Liver (tissue), 9 donors: ENCODE data around the gene SETBP1. TPM values are rescaled to one million over a fixed set of nuclear protein-coding genes. Genes with fewer than 3 reads are reported as not detected.

Experiments
- DNase-seq: peaks from one replicate; pipeline ENCODE4 v3.0.0-alpha.2; 2017; ENCODE audit warnings: low spot score
- H3K27ac ChIP-seq, 2 donors: one replicate each; pipeline ENCODE4 v1.7.0; 2013; ENCODE audit warnings: inconsistent platforms in 2 of 2, low read length in 2 of 2, control low read depth in 1 of 2, low read depth in 1 of 2, mild to moderate bottlenecking in 1 of 2
- H3K27me3 ChIP-seq, 4 donors: one replicate each; pipeline versions ENCODE4 v1.6.1 to v1.7.0; 2013; ENCODE audit warnings: low read length in 3 of 4, inconsistent platforms in 1 of 4, mild to moderate bottlenecking in 1 of 4, moderate library complexity in 1 of 4; ENCODE audit not compliant: control insufficient read depth in 4 of 4, insufficient read depth in 4 of 4
- H3K36me3 ChIP-seq, 4 donors: one replicate each; pipeline versions ENCODE4 v1.6.1 to v1.7.0; 2013; ENCODE audit warnings: low read length in 3 of 4, mild to moderate bottlenecking in 3 of 4, low read depth in 1 of 4, moderate library complexity in 1 of 4; ENCODE audit not compliant: control insufficient read depth in 4 of 4, insufficient read depth in 3 of 4
- H3K4me1 ChIP-seq, 4 donors: one replicate each; pipeline versions ENCODE4 v1.6.1 to v1.7.0; 2013; ENCODE audit warnings: low read length in 3 of 4, mild to moderate bottlenecking in 3 of 4, moderate library complexity in 1 of 4; ENCODE audit not compliant: control insufficient read depth in 4 of 4, insufficient read depth in 4 of 4
- H3K4me3 ChIP-seq, 3 donors: one replicate each; pipeline versions ENCODE4 v1.6.1 to v1.7.0; 2013; ENCODE audit warnings: low read length in 3 of 3, control low read depth in 1 of 3, low read depth in 1 of 3, mild to moderate bottlenecking in 1 of 3
- H3K9ac ChIP-seq, 2 donors: one replicate each; pipeline ENCODE4 v1.7.0; 2013; ENCODE audit warnings: low read length in 2 of 2, mild to moderate bottlenecking in 2 of 2, moderate library complexity in 2 of 2, control low read depth in 1 of 2, low read depth in 1 of 2
- H3K9me3 ChIP-seq, 4 donors: one replicate each; pipeline versions ENCODE4 v1.6.1 to v1.7.0; 2013; ENCODE audit warnings: low read length in 3 of 4; ENCODE audit not compliant: control insufficient read depth in 4 of 4
- EGR1 ChIP-seq, 2 donors: IDR thresholded peaks; 2 replicates each; pipeline ENCODE4 v1.6.1; 2016 to 2018; ENCODE audit warnings: antibody characterized with exemption in 2 of 2, low read depth in 2 of 2
- FOXA2 ChIP-seq: IDR thresholded peaks from 2 replicates; pipeline ENCODE4 v1.6.1; 2016; ENCODE audit warnings: antibody characterized with exemption
- GABPA ChIP-seq, 2 donors: IDR thresholded peaks in 1 of 2; conservative IDR thresholded peaks in 1 of 2; 2 replicates each; pipeline ENCODE4 v1.6.1; 2016; ENCODE audit warnings: antibody characterized with exemption in 2 of 2, mild to moderate bottlenecking in 1 of 2, moderate library complexity in 1 of 2
- HNF4A ChIP-seq, 2 donors: conservative IDR thresholded peaks; 2 replicates each; pipeline ENCODE4 v1.6.1; 2016; ENCODE audit warnings: antibody characterized with exemption in 2 of 2, mild to moderate bottlenecking in 2 of 2
- JUND ChIP-seq, 2 donors: IDR thresholded peaks; 2 replicates each; pipeline ENCODE4 v1.6.1; 2016; ENCODE audit warnings: antibody characterized with exemption in 2 of 2
- NR2F2 ChIP-seq: IDR thresholded peaks from 2 replicates; pipeline ENCODE4 v1.6.1; 2016; ENCODE audit warnings: antibody characterized with exemption
- RAD21 ChIP-seq, 2 donors: IDR thresholded peaks; 2 replicates each; pipeline ENCODE4 v1.6.1; 2016; ENCODE audit warnings: antibody characterized with exemption in 2 of 2, mild to moderate bottlenecking in 2 of 2
- RXRA ChIP-seq, 2 donors: IDR thresholded peaks; 2 replicates each; pipeline ENCODE4 v1.6.1; 2017 to 2018; ENCODE audit warnings: antibody characterized with exemption in 2 of 2, mild to moderate bottlenecking in 1 of 2
- SP1 ChIP-seq: IDR thresholded peaks from 2 replicates; pipeline ENCODE4 v1.6.1; 2018; ENCODE audit warnings: antibody characterized with exemption, mild to moderate bottlenecking
- TAF1 ChIP-seq: conservative IDR thresholded peaks from 2 replicates; pipeline ENCODE4 v1.6.1; 2016; ENCODE audit warnings: antibody characterized with exemption, mild to moderate bottlenecking
- YY1 ChIP-seq: IDR thresholded peaks from 2 replicates; pipeline ENCODE4 v1.6.1; 2016; ENCODE audit warnings: antibody characterized with exemption, mild to moderate bottlenecking
- WGBS: extraction: QIAGEN DNeasy Blood & Tissue Kit; methylation state at CpG from one replicate; pipeline ENCODE4 v1.1.7; 2013; 5-methylcytosine and 5-hydroxymethylcytosine counted together
- polyA plus RNA-seq, 2 donors: library from polyadenylated mRNA; stranded (reverse) in 1 of 2; unstranded in 1 of 2; fragments of 200-250 nt in 1 of 2; fragments of >200 nt in 1 of 2; fragmentation: Nextera tagmentation in 1 of 2; extraction: Ambion mirVana in 1 of 2; gene quantifications; one replicate each; pipeline versions ENCODE4 v1.2.1 to v1.2.3, GENCODE V29; 2013 to 2015
- total RNA-seq, 2 donors: library from RNA; depleted of rRNA; stranded (reverse); fragments of >200 nt; gene quantifications; one replicate each; pipeline ENCODE4 v1.2.3, GENCODE V29; 2014
- TF ChIP-seq, protein P1 (sequence below): IDR thresholded peaks from 2 replicates; pipeline ENCODE4 v1.6.1; 2016; ENCODE audit warnings: antibody characterized with exemption
- TF ChIP-seq, protein P2 (sequence below): IDR thresholded peaks from 2 replicates; pipeline ENCODE4 v1.6.1; 2016; ENCODE audit warnings: antibody characterized with exemption
- TF ChIP-seq, protein P3 (sequence below): IDR thresholded peaks from 2 replicates; pipeline ENCODE4 v1.6.1; 2016; ENCODE audit warnings: antibody characterized with exemption
- TF ChIP-seq, protein P4 (sequence below): fragments of 150-350 bp; IDR thresholded peaks from 2 replicates; pipeline ENCODE4 v1.5.1; 2017; ENCODE audit warnings: improper control_type of control experiment, low read depth, low read length; ENCODE audit not compliant: missing input control
- donor health status: healthy.
- donor health status: healthy.
- donor health status: healthy.
- donor health status: healthy.
- donor health status: healthy.

SETBP1 gene
- total and polyA plus RNA-seq, 4 donors: 2.5 to 15.8 (median 4.7) TPM

DNA sequence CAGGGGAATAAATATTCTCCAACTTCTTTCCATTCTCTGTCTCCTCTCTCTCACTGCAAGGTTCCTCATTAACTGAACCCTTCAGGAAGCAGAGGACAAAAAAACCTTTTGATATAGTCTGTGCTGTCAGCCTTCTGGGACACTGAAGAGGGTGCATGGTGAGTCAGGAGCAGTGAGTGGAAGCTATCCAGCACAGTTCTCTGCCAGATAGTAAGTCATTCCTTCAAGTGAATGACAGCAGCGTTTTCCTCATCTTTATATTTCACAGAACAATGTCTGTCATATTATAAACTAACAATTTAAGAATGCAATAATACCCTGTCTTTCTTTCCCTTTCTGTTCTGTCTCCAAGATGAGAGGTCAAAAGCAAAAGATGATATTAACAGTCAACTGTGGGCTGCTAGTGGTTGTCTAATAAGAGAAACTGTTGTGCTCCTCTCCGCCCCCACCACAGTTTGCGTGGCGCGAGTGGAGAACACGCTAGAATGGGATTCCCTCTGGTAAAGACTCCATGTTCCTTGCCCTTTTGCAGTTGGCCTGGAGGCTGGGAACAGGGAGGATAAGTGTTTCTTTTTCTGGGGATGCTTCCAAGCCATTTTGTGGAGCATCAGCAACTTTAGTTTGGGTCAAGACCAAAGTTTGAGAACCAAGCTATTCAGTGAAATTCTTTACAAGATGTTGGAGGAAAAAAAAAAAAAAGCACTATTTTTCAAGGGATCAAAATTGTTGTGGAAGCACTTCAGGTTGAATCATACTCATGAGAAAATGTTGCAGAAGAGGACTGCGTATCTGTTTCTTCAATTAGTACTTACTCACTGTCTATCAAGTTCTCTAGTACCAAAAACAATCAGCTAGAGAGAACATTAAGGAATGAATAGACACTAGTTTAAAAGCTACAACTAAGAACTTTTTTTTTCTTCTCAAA, 430.2 kb downstream of the SETBP1 start:
- H3K27ac ChIP-seq: no peak overlapping the region
- H3K4me3 ChIP-seq: no peak overlapping the region
- H3K27me3 ChIP-seq: peaks cover 0 to 2% (median 0%) of the 10 kb centered on the region in 4 donors
- no peak for TF ChIP-seq SP1
- no peak for TF ChIP-seq NR2F2
- no peak for TF ChIP-seq YY1
- no peak for DNase-seq
- WGBS: 86% methylated on average over 7 of the region's 7 CpGs
- H3K9ac ChIP-seq: no peak overlapping the region
- H3K9me3 ChIP-seq: no peaks in the 10 kb centered on the region
- H3K4me1 ChIP-seq: no peaks in the 10 kb centered on the region
- H3K36me3 ChIP-seq: no peaks in the 10 kb centered on the region

DNA sequence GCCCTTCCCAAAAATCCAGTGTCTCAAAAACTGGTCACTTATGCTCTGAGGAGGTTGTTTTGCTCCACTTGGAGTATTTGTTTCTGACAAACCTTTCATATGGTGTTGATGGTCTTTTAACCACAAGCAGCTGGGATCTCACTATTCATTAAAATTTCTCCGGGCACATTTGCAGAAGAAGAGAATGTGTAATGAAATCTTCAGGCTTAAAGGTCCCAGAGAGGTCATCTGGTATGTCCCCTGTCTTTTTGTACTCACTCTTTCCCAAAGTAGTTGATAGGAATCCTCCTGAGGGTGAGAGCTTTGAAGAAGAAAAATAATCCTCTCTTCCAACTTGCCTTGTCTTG, 430.8 kb downstream of the SETBP1 start:
- Histone ChIP-seq H3K9me3 (no peaks in the 10 kb centered on the region), H3K27me3 (peaks cover 0 to 2% (median 0%) of the 10 kb centered on the region in 4 donors), H3K9ac (no peak overlapping the region), H3K4me3 (no peak overlapping the region), H3K27ac (no peak overlapping the region), H3K36me3 (no peaks in the 10 kb centered on the region), H3K4me1 (no peaks in the 10 kb centered on the region)
- 78% methylated on average over 1 of the region's 1 CpG for WGBS
- DNase-seq: no peak
- no peak for TF ChIP-seq TAF1
- no peak for TF ChIP-seq EGR1 (IDR thresholded peaks at IDR 0.05; ENCODE audit: low read depth in 2 of 2)
- no peak for TF ChIP-seq NR2F2
- no peak for TF ChIP-seq HNF4A (conservative IDR thresholded peaks at IDR 0.05)
- no peak for TF ChIP-seq GABPA (IDR thresholded peaks at IDR 0.05 in 1 of 2, conservative IDR thresholded peaks at IDR 0.05 in 1 of 2)
- TF ChIP-seq, protein P1, sequence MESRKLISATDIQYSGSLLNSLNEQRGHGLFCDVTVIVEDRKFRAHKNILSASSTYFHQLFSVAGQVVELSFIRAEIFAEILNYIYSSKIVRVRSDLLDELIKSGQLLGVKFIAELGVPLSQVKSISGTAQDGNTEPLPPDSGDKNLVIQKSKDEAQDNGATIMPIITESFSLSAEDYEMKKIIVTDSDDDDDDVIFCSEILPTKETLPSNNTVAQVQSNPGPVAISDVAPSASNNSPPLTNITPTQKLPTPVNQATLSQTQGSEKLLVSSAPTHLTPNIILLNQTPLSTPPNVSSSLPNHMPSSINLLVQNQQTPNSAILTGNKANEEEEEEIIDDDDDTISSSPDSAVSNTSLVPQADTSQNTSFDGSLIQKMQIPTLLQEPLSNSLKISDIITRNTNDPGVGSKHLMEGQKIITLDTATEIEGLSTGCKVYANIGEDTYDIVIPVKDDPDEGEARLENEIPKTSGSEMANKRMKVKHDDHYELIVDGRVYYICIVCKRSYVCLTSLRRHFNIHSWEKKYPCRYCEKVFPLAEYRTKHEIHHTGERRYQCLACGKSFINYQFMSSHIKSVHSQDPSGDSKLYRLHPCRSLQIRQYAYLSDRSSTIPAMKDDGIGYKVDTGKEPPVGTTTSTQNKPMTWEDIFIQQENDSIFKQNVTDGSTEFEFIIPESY: no peak
- TF ChIP-seq RXRA (IDR thresholded peaks at IDR 0.05): no peak
- TF ChIP-seq, protein P2, sequence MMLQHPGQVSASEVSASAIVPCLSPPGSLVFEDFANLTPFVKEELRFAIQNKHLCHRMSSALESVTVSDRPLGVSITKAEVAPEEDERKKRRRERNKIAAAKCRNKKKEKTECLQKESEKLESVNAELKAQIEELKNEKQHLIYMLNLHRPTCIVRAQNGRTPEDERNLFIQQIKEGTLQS: no peak
- no peak for TF ChIP-seq RAD21 (IDR thresholded peaks at IDR 0.05)
- no peak for TF ChIP-seq YY1
- no peak for TF ChIP-seq FOXA2
- TF ChIP-seq JUND (IDR thresholded peaks at IDR 0.05): no peak
- no peak for TF ChIP-seq SP1
- TF ChIP-seq, protein P3, sequence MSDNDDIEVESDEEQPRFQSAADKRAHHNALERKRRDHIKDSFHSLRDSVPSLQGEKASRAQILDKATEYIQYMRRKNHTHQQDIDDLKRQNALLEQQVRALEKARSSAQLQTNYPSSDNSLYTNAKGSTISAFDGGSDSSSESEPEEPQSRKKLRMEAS: no peak

DNA sequence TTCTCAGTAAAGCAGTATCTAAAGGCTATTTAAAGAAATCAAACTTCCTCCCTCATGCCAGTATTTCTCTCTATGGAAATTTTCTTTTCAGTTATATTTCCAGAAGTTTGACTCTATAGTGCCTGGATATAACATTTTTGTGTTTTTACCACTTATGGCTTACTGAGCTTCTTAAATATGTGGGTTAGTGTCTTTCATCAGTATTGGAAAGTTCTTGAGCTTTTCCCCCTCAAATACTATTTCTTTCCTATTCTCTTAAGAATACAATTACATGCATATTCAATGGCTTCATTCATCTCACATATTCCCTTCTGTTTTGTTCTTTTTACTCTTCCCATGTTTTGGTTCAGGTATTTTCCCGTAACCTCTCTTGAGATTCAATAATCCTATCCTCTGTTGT, 432.0 kb downstream of the SETBP1 start:
- Histone ChIP-seq H3K4me1 (no peaks in the 10 kb centered on the region), H3K27me3 (peaks cover 0 to 2% (median 0%) of the 10 kb centered on the region in 4 donors), H3K4me3 (no peak overlapping the region), H3K27ac (no peak overlapping the region), H3K9ac (no peak overlapping the region), H3K36me3 (no peaks in the 10 kb centered on the region), H3K9me3 (no peaks in the 10 kb centered on the region)
- no peak for DNase-seq
- TF ChIP-seq, protein P4, sequence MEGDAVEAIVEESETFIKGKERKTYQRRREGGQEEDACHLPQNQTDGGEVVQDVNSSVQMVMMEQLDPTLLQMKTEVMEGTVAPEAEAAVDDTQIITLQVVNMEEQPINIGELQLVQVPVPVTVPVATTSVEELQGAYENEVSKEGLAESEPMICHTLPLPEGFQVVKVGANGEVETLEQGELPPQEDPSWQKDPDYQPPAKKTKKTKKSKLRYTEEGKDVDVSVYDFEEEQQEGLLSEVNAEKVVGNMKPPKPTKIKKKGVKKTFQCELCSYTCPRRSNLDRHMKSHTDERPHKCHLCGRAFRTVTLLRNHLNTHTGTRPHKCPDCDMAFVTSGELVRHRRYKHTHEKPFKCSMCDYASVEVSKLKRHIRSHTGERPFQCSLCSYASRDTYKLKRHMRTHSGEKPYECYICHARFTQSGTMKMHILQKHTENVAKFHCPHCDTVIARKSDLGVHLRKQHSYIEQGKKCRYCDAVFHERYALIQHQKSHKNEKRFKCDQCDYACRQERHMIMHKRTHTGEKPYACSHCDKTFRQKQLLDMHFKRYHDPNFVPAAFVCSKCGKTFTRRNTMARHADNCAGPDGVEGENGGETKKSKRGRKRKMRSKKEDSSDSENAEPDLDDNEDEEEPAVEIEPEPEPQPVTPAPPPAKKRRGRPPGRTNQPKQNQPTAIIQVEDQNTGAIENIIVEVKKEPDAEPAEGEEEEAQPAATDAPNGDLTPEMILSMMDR: no peak
- 95% methylated on average over 1 of the region's 1 CpG for WGBS
